Measurements from ENCODE around the gene IL11.
"Not testable (repeated sequence)": the region's sequence is repeated elsewhere in the genome, so short reads cannot be mapped to it uniquely, and the experiment has no call there.

The IL11 gene

GRCh38 chr19:55370305-55370988, at the start of gene IL11:
TSS of gene IL11 (minus strand) at chr19:55370463. CDS start at chr19:55370310, 153 bp downstream.
- peak; percentile 87 for DNase-seq (ENCODE audit: low spot score)

- DNase-seq (ENCODE audit: low spot score) = no peak
Measured at GRCh38 chr19:55419624-55420236, 49.5 kb upstream of the IL11 start.

GRCh38 chr19:55419103-55419502, 48.8 kb upstream of the IL11 start:
- no peak for DNase-seq (ENCODE audit: low spot score)

- peak; percentile 83 for DNase-seq (ENCODE audit: low spot score)
Measured at GRCh38 chr19:55418185-55418584, 47.9 kb upstream of the IL11 start.

GRCh38 chr19:55410168-55410567, 39.9 kb upstream of the IL11 start:
- DNase-seq (ENCODE audit: low spot score) = no peak

- not testable (repeated sequence) for DNase-seq (ENCODE audit: low spot score)
Measured at GRCh38 chr19:55409179-55409578, 38.9 kb upstream of the IL11 start.

- DNase-seq (ENCODE audit: low spot score) = no peak
Measured at GRCh38 chr19:55408533-55408872, 38.2 kb upstream of the IL11 start.

- peak; percentile 99 for DNase-seq (ENCODE audit: low spot score)
Measured at GRCh38 chr19:55407800-55408532, 37.7 kb upstream of the IL11 start.

GRCh38 chr19:55407550-55407799, 37.2 kb upstream of the IL11 start, which contains the start of gene UBE2S:
TSS of gene UBE2S (minus strand) at chr19:55407788. CDS start at chr19:55407589, 199 bp downstream.
- not testable (repeated sequence) for DNase-seq (ENCODE audit: low spot score)

GRCh38 chr19:55406826-55407549, 36.7 kb upstream of the IL11 start:
- peak; percentile 35 for DNase-seq (ENCODE audit: low spot score)

GRCh38 chr19:55406091-55406825, 36.0 kb upstream of the IL11 start:
- no peak for DNase-seq (ENCODE audit: low spot score)

- no peak for DNase-seq (ENCODE audit: low spot score)
Measured at GRCh38 chr19:55405638-55406037, 35.4 kb upstream of the IL11 start.

GRCh38 chr19:55402509-55402908, 32.2 kb upstream of the IL11 start:
- no peak for DNase-seq (ENCODE audit: low spot score)

GRCh38 chr19:55401390-55401789, 31.1 kb upstream of the IL11 start:
- DNase-seq (ENCODE audit: low spot score) = not testable (repeated sequence)

- DNase-seq (ENCODE audit: low spot score) = no peak
Measured at GRCh38 chr19:55400281-55401087, 30.2 kb upstream of the IL11 start.

GRCh38 chr19:55398200-55398925, 28.1 kb upstream of the IL11 start:
- DNase-seq (ENCODE audit: low spot score) = no peak

GRCh38 chr19:55392820-55393761, 22.8 kb upstream of the IL11 start:
- no peak for DNase-seq (ENCODE audit: low spot score)

GRCh38 chr19:55391702-55392615, 21.7 kb upstream of the IL11 start:
- DNase-seq (ENCODE audit: low spot score) = no peak

Measured in kidney tubule cell (primary cell).